Nephron progenitor cell (in vitro differentiated cells): ENCODE results near the gene WFDC10B.
A peak's percentile ranks its signal among the peaks of the same experiment; 100 is the strongest.
"Not testable (repeated sequence)": the region's sequence is repeated elsewhere in the genome, so short reads cannot be mapped to it uniquely, and the experiment has no call there.

Experiments
- DNase-seq: peaks from one replicate; pipeline ENCODE4 v3.0.0; 2021
- H3K27ac Mint-ChIP-seq: 2 replicates; pipeline ENCODE4 v1.8.0; 2021; ENCODE audit warnings: mild to moderate bottlenecking, moderate library complexity, mixed read lengths
- H3K27me3 Mint-ChIP-seq: 2 replicates; pipeline ENCODE4 v1.8.0; 2021; ENCODE audit warnings: mild to moderate bottlenecking, low read depth, mixed read lengths; ENCODE audit not compliant: poor library complexity
- H3K36me3 Mint-ChIP-seq: 2 replicates; pipeline ENCODE4 v1.8.0; 2021; ENCODE audit warnings: low read depth, mixed read lengths
- H3K4me1 Mint-ChIP-seq: 2 replicates; pipeline ENCODE4 v1.8.0; 2021; ENCODE audit warnings: mixed read lengths
- H3K4me3 Mint-ChIP-seq: 2 replicates; pipeline ENCODE4 v1.8.0; 2021; ENCODE audit warnings: mild to moderate bottlenecking, moderate library complexity, mixed read lengths
- H3K9me3 Mint-ChIP-seq: 2 replicates; pipeline ENCODE4 v1.8.0; 2021; ENCODE audit warnings: mild to moderate bottlenecking, moderate library complexity, mixed read lengths
- CTCF ChIP-seq: fragments of 200-600 bp; sonication (generic); IDR thresholded peaks from 2 replicates; pipeline ENCODE4 v1.5.0; 2021; ENCODE audit warnings: antibody characterized with exemption

Gene WFDC10B

GRCh38 chr20:45701873-45702272, 2.9 kb downstream of the WFDC10B start, which contains the start of gene WFDC13:
Gene WFDC13, plus strand, starts transcription at chr20:45702038. Its CDS starts 86 bp downstream, at chr20:45702124.
- H3K4me3 Mint-ChIP-seq: no peak within 1 kb of the TSS
- no peaks in the 10 kb centered on the region for H3K9me3 Mint-ChIP-seq
- TF ChIP-seq CTCF: no peak
- no peak for DNase-seq
- no peaks in the 10 kb centered on the region for H3K36me3 Mint-ChIP-seq
- H3K4me1 Mint-ChIP-seq: no peaks in the 10 kb centered on the region
- no peak within 1 kb of the TSS for H3K27ac Mint-ChIP-seq
- peaks cover 18% of the 10 kb centered on the region for H3K27me3 Mint-ChIP-seq

- H3K27ac Mint-ChIP-seq: no peak overlapping the region
- H3K27me3 Mint-ChIP-seq: peaks cover 15% of the 10 kb centered on the region
- no peaks in the 10 kb centered on the region for H3K36me3 Mint-ChIP-seq
- no peaks in the 10 kb centered on the region for H3K4me1 Mint-ChIP-seq
- TF ChIP-seq CTCF: no peak
- DNase-seq: no peak
- no peaks in the 10 kb centered on the region for H3K9me3 Mint-ChIP-seq
- H3K4me3 Mint-ChIP-seq: no peak overlapping the region
Observed at GRCh38 chr20:45701104-45701503, 3.7 kb downstream of the WFDC10B start.

- H3K4me1 Mint-ChIP-seq: no peaks in the 10 kb centered on the region
- no peak overlapping the region for H3K27ac Mint-ChIP-seq
- no peaks in the 10 kb centered on the region for H3K27me3 Mint-ChIP-seq
- H3K4me3 Mint-ChIP-seq: no peak overlapping the region
- H3K9me3 Mint-ChIP-seq: peaks cover 26% of the 10 kb centered on the region
- peaks cover 6% of the 10 kb centered on the region for H3K36me3 Mint-ChIP-seq
- TF ChIP-seq CTCF: no peak
- DNase-seq: no peak
Observed at GRCh38 chr20:45695496-45695895, 9.3 kb downstream of the WFDC10B start.

- H3K9me3 Mint-ChIP-seq: peaks cover 26% of the 10 kb centered on the region
- H3K4me1 Mint-ChIP-seq, DNase-seq, H3K27ac Mint-ChIP-seq, H3K4me3 Mint-ChIP-seq, H3K36me3 Mint-ChIP-seq, H3K27me3 Mint-ChIP-seq: not testable (repeated sequence)
Observed at GRCh38 chr20:45693346-45693745, 11.5 kb downstream of the WFDC10B start.

GRCh38 chr20:45685896-45686295, 18.9 kb downstream of the WFDC10B start:
- TF ChIP-seq CTCF: peak; percentile 25
- Mint-ChIP-seq H3K4me1 (peaks cover 21% of the 10 kb centered on the region), H3K27ac (no peak overlapping the region), H3K4me3 (no peak overlapping the region), H3K36me3 (no peaks in the 10 kb centered on the region), H3K27me3 (peaks cover 11% of the 10 kb centered on the region), H3K9me3 (peaks cover 9% of the 10 kb centered on the region)
- peak; percentile 16 for DNase-seq

- no peak for DNase-seq
- TF ChIP-seq CTCF: no peak
- Mint-ChIP-seq H3K27ac (no peak overlapping the region), H3K9me3 (peaks cover 46% of the 10 kb centered on the region), H3K36me3 (peaks cover 4% of the 10 kb centered on the region), H3K4me3 (no peak overlapping the region), H3K4me1 (peaks cover 21% of the 10 kb centered on the region), H3K27me3 (peaks cover 6% of the 10 kb centered on the region)
Observed at GRCh38 chr20:45679650-45680049, 25.2 kb downstream of the WFDC10B start.
